Naive thymus-derived CD4-positive, alpha-beta T cell (primary cell): ENCODE data around the gene FAM90A1. TPM values are rescaled to one million over a fixed set of nuclear protein-coding genes. Genes with fewer than 3 reads are reported as not detected.
A peak's percentile ranks its signal among the peaks of the same experiment; 100 is the strongest.
"Not testable (repeated sequence)": the region's sequence is repeated elsewhere in the genome, so short reads cannot be mapped to it uniquely, and the experiment has no call there.

Experiments used
- ATAC-seq: fragments of 150-1000 bp; cut with Tn5 transposase; 2 replicates; pipeline ENCODE4 v1.10.0; 2021; ENCODE audit warnings: mild to moderate bottlenecking, moderate library complexity
- CTCF ChIA-PET: fragments of 350-600 bp; sonication (Branson Sonifier 250); formaldehyde crosslinking; loops from one replicate; lab custom pipeline; 2021; ENCODE audit warnings: antibody characterized with exemption; lab: Charles Lee
- POLR2A ChIA-PET: fragments of 350-600 bp; sonication (Branson Sonifier 250); formaldehyde crosslinking; loops from one replicate; lab custom pipeline; 2021; ENCODE audit warnings: antibody characterized with exemption, inconsistent platforms; lab: Charles Lee
- DNase-seq, 9 donors: peaks; one replicate each; pipeline versions ENCODE4 v3.0.0 to v3.0.0-alpha.2; 2020 to 2022; ENCODE audit warnings: mixed read lengths in 1 of 9
- H3K27ac ChIP-seq: one replicate; pipeline ENCODE4 v1.7.0; 2013; ENCODE audit warnings: mild to moderate bottlenecking, low read depth, low read length, moderate library complexity
- H3K27me3 ChIP-seq, 2 donors: one replicate each; pipeline ENCODE4 v1.7.0; 2013; ENCODE audit warnings: low read length in 2 of 2, mild to moderate bottlenecking in 2 of 2, moderate library complexity in 2 of 2; ENCODE audit not compliant: control insufficient read depth in 2 of 2, insufficient read depth in 2 of 2
- H3K36me3 ChIP-seq, 3 experiments: 1 replicate in 2 of 3; 2 replicates in 1 of 3; pipeline ENCODE4 v1.7.0; 2013; ENCODE audit warnings: low read length in 3 of 3, mild to moderate bottlenecking in 3 of 3, moderate library complexity in 1 of 3; ENCODE audit not compliant: insufficient read depth in 3 of 3, control insufficient read depth in 2 of 3
- H3K4me1 ChIP-seq, 2 donors: one replicate each; pipeline ENCODE4 v1.7.0; 2013; ENCODE audit warnings: low read length in 2 of 2, mild to moderate bottlenecking in 2 of 2, moderate library complexity in 1 of 2; ENCODE audit not compliant: control insufficient read depth in 2 of 2, insufficient read depth in 2 of 2
- H3K4me3 ChIP-seq: 2 replicates; pipeline ENCODE4 v1.7.0; 2013; ENCODE audit warnings: mild to moderate bottlenecking, low read length
- H3K9me3 ChIP-seq, 3 experiments: 1 replicate in 2 of 3; 2 replicates in 1 of 3; pipeline ENCODE4 v1.7.0; 2013; ENCODE audit warnings: low read length in 3 of 3; ENCODE audit not compliant: control insufficient read depth in 2 of 3
- H3K27ac Mint-ChIP-seq, 9 donors: one replicate each; pipeline ENCODE4 v1.8.0; 2020 to 2022; ENCODE audit warnings: mixed read lengths in 9 of 9, mild to moderate bottlenecking in 8 of 9, moderate library complexity in 5 of 9, inconsistent platforms in 2 of 9
- H3K27me3 Mint-ChIP-seq, 5 donors: one replicate each; pipeline ENCODE4 v1.8.0; 2021 to 2022; ENCODE audit warnings: mixed read lengths in 5 of 5, mild to moderate bottlenecking in 1 of 5
- H3K36me3 Mint-ChIP-seq, 5 donors: one replicate each; pipeline ENCODE4 v1.8.0; 2020 to 2022; ENCODE audit warnings: mixed read lengths in 5 of 5, mild to moderate bottlenecking in 3 of 5, inconsistent platforms in 1 of 5
- H3K4me1 Mint-ChIP-seq, 7 donors: one replicate each; pipeline ENCODE4 v1.8.0; 2020 to 2022; ENCODE audit warnings: mixed read lengths in 7 of 7, mild to moderate bottlenecking in 3 of 7, inconsistent platforms in 1 of 7
- H3K4me3 Mint-ChIP-seq, 10 donors: one replicate each; pipeline ENCODE4 v1.8.0; 2020 to 2022; ENCODE audit warnings: mild to moderate bottlenecking in 10 of 10, mixed read lengths in 10 of 10, moderate library complexity in 6 of 10, inconsistent platforms in 2 of 10
- H3K9me3 Mint-ChIP-seq, 11 donors: one replicate each; pipeline ENCODE4 v1.8.0; 2020 to 2022; ENCODE audit warnings: mixed read lengths in 11 of 11, mild to moderate bottlenecking in 4 of 11, inconsistent platforms in 1 of 11, moderate library complexity in 1 of 11
- intact Hi-C, 2 donors: fragments of 100-400 bp; cut with micrococcal nuclease; formaldehyde crosslinking; loops; one replicate each; pipeline ENCODE4 v1.15.1; 2023
- polyA plus RNA-seq, 2 donors: library from polyadenylated mRNA; unstranded; fragments of 300-500 nt; fragmentation: Illumina TruSeq; gene quantifications; one replicate each; pipeline ENCODE4 v1.2.3, GENCODE V29; 2021
- total RNA-seq, 6 experiments: library from RNA in 5 of 6; stranded (reverse) in 5 of 6; gene quantifications; 1 replicate in 5 of 6; 2 replicates in 1 of 6; pipeline ENCODE4 v1.2.3 and lab custom pipeline; 2021 to 2026

Gene FAM90A1
- total RNA-seq (under 1 TPM in 3 of 5 experiments, not detected in 2; 0.15 to 0.59 (median 0.37) TPM), polyA plus RNA-seq (not detected), total RNA-seq (lab: John Stamatoyannopoulos, UW) (not detected)

GRCh38 chr12:8226992-8227731 is at the start of gene FAM90A1:
TSS of gene FAM90A1 (minus strand) at chr12:8227618. CDS start at chr12:8224832, 2,786 bp downstream.
- H3K36me3 Mint-ChIP-seq, CTCF ChIA-PET, POLR2A ChIA-PET, H3K36me3 ChIP-seq, H3K4me1 ChIP-seq, ATAC-seq, H3K9me3 ChIP-seq, H3K27me3 ChIP-seq, H3K27ac ChIP-seq, H3K4me3 ChIP-seq, H3K9me3 Mint-ChIP-seq, intact Hi-C loops, H3K27me3 Mint-ChIP-seq: not testable (repeated sequence)
- Mint-ChIP-seq H3K4me3 (peak within 1 kb of the TSS in 8 of 10 donors; percentile 23 to 84 (median 67)), H3K27ac (peak within 1 kb of the TSS in 3 of 9 donors; percentile 52 to 69 (median 55)), H3K4me1 (peaks cover 2 to 20% (median 6%) of the 10 kb centered on the region in 7 donors)
- DNase-seq, result peak in 2 of 9 donors; percentile 22

GRCh38 chr12:8276397-8276796 is 49.0 kb upstream of the FAM90A1 start:
- H3K36me3 Mint-ChIP-seq, CTCF ChIA-PET, H3K27me3 Mint-ChIP-seq, H3K27ac ChIP-seq, H3K36me3 ChIP-seq, H3K4me3 Mint-ChIP-seq, H3K9me3 Mint-ChIP-seq, intact Hi-C loops, H3K4me1 Mint-ChIP-seq, H3K4me1 ChIP-seq, H3K4me3 ChIP-seq, DNase-seq, H3K27ac Mint-ChIP-seq, POLR2A ChIA-PET, H3K27me3 ChIP-seq, ATAC-seq, H3K9me3 ChIP-seq: not testable (repeated sequence)

GRCh38 chr12:8266706-8267105 is 39.3 kb upstream of the FAM90A1 start:
- CTCF ChIA-PET, H3K9me3 ChIP-seq, H3K36me3 Mint-ChIP-seq, H3K27ac Mint-ChIP-seq, H3K9me3 Mint-ChIP-seq, intact Hi-C loops, H3K4me3 Mint-ChIP-seq, H3K4me1 ChIP-seq, H3K36me3 ChIP-seq, H3K4me1 Mint-ChIP-seq, ATAC-seq, H3K4me3 ChIP-seq, POLR2A ChIA-PET, H3K27me3 Mint-ChIP-seq, H3K27me3 ChIP-seq, H3K27ac ChIP-seq, DNase-seq: not testable (repeated sequence)

GRCh38 chr12:8264236-8264635 is 36.8 kb upstream of the FAM90A1 start:
- H3K27ac ChIP-seq, H3K27me3 ChIP-seq, H3K9me3 Mint-ChIP-seq, H3K9me3 ChIP-seq, H3K4me1 Mint-ChIP-seq, DNase-seq, H3K4me3 ChIP-seq, POLR2A ChIA-PET, H3K27me3 Mint-ChIP-seq, ATAC-seq, H3K27ac Mint-ChIP-seq, H3K36me3 Mint-ChIP-seq, intact Hi-C loops, H3K36me3 ChIP-seq, CTCF ChIA-PET, H3K4me3 Mint-ChIP-seq, H3K4me1 ChIP-seq: not testable (repeated sequence)

GRCh38 chr12:8261111-8261554 is 33.7 kb upstream of the FAM90A1 start:
- H3K4me1 ChIP-seq, ATAC-seq, H3K9me3 ChIP-seq, H3K4me3 ChIP-seq, H3K27ac Mint-ChIP-seq, H3K4me3 Mint-ChIP-seq, H3K9me3 Mint-ChIP-seq, POLR2A ChIA-PET, H3K27me3 ChIP-seq, intact Hi-C loops, DNase-seq, H3K36me3 ChIP-seq, H3K36me3 Mint-ChIP-seq, CTCF ChIA-PET, H3K27ac ChIP-seq, H3K4me1 Mint-ChIP-seq, H3K27me3 Mint-ChIP-seq: not testable (repeated sequence)

- H3K27me3 ChIP-seq, ATAC-seq, H3K4me3 ChIP-seq, POLR2A ChIA-PET, H3K4me1 Mint-ChIP-seq, H3K9me3 Mint-ChIP-seq, H3K36me3 ChIP-seq, CTCF ChIA-PET, H3K27ac ChIP-seq, H3K9me3 ChIP-seq, H3K4me1 ChIP-seq, H3K27ac Mint-ChIP-seq, intact Hi-C loops, DNase-seq, H3K4me3 Mint-ChIP-seq: not testable (repeated sequence)
- Mint-ChIP-seq H3K27me3 (peaks cover 2 to 14% (median 4%) of the 10 kb centered on the region in 5 donors), H3K36me3 (peaks cover 0 to 14% (median 0%) of the 10 kb centered on the region in 5 donors)
Observed at GRCh38 chr12:8256356-8256755, 28.9 kb upstream of the FAM90A1 start.

GRCh38 chr12:8254705-8255104 is 27.3 kb upstream of the FAM90A1 start:
- POLR2A ChIA-PET, H3K9me3 ChIP-seq, H3K4me1 ChIP-seq, H3K9me3 Mint-ChIP-seq, intact Hi-C loops, H3K4me3 Mint-ChIP-seq, H3K27me3 Mint-ChIP-seq, H3K36me3 ChIP-seq, H3K27ac ChIP-seq, H3K27ac Mint-ChIP-seq, ATAC-seq, H3K27me3 ChIP-seq, CTCF ChIA-PET, DNase-seq, H3K4me1 Mint-ChIP-seq, H3K4me3 ChIP-seq: not testable (repeated sequence)
- peaks cover 0 to 10% (median 0%) of the 10 kb centered on the region in 5 donors for H3K36me3 Mint-ChIP-seq
